ENCODE data around the gene RPS14. TPM values are rescaled to one million over a fixed set of nuclear protein-coding genes. Genes with fewer than 3 reads are reported as not detected.

Gene RPS14
- total RNA-seq, 1 experiment from 2014 or later = 3,040 TPM

- no peak overlapping the region for H3K9ac ChIP-seq (ENCODE audit: low read length)
- H3K36me3 ChIP-seq (ENCODE audit: insufficient read depth, low read length) = no peaks in the 10 kb centered on the region
- no peaks in the 10 kb centered on the region for H3K79me2 ChIP-seq (ENCODE audit: low read length)
- no peak overlapping the region for H3K4me2 ChIP-seq (ENCODE audit: low read depth, low read length, poor library complexity, severe bottlenecking)
- H3K27ac ChIP-seq (ENCODE audit: low read length) = no peak overlapping the region
- no peak overlapping the region for H3K4me3 ChIP-seq (ENCODE audit: low read length)
- H3K9me2 ChIP-seq (replicated peaks; ENCODE audit: insufficient read depth, low read length) = no peaks in the 10 kb centered on the region
- H2AFZ ChIP-seq (ENCODE audit: low read length) = no peak overlapping the region
- no peaks in the 10 kb centered on the region for H3K27me3 ChIP-seq (ENCODE audit: low read length)
- peaks cover 53% of the 10 kb centered on the region for H3K4me1 ChIP-seq (ENCODE audit: low read length)
- DNase-seq = no peak
- 0 out of 2 replicates have a peak, but pooled peaks cover 3% of the 10 kb centered on the region for H4K20me1 ChIP-seq (ENCODE audit: insufficient read depth, low read depth, low read length)
- H3K9me3 ChIP-seq (ENCODE audit: low read length) = no peaks in the 10 kb centered on the region
Observed at GRCh38 chr5:150491876-150492275, 42.3 kb upstream of the RPS14 start.

DNA sequence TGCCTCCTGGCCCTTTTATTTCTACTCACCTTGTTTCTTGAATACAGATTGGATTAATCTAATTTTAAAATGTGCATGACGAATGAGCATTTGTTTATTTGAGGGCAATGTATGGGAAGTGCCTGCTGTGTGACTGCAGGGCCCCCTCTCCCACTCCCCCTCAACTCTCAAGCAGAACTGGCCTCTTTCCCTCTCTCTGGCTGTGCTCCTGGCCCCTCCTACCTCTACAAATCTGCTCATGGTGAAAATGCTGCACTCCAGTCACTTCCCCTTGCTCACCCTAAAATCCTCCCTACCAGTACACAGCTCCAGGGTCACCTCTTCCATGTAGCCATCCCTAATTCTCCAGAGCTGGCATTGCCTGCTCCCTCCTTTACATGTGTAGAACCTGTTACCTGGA, 41.2 kb upstream of the RPS14 start:
- Histone ChIP-seq H3K4me3 (ENCODE audit: low read length) (no peak overlapping the region), H4K20me1 (ENCODE audit: insufficient read depth, low read depth, low read length) (0 out of 2 replicates have a peak, but pooled peaks cover under 1% of the 10 kb centered on the region), H3K9ac (ENCODE audit: low read length) (peak overlapping the region; percentile 48; the same call in 1 of the 2 replicates), H3K79me2 (ENCODE audit: low read length) (no peaks in the 10 kb centered on the region), H3K4me2 (ENCODE audit: low read depth, low read length, poor library complexity, severe bottlenecking) (peak overlapping the region; percentile 67), H3K9me2 (replicated peaks; ENCODE audit: insufficient read depth, low read length) (no peaks in the 10 kb centered on the region), H3K36me3 (ENCODE audit: insufficient read depth, low read length) (no peaks in the 10 kb centered on the region), H3K9me3 (ENCODE audit: low read length) (no peaks in the 10 kb centered on the region), H3K4me1 (ENCODE audit: low read length) (peaks cover 58% of the 10 kb centered on the region), H3K27ac (ENCODE audit: low read length) (no peak overlapping the region), H3K27me3 (ENCODE audit: low read length) (no peaks in the 10 kb centered on the region), H2AFZ (ENCODE audit: low read length) (no peak overlapping the region)
- no peak for DNase-seq

GRCh38 chr5:150490296-150490669, 40.7 kb upstream of the RPS14 start:
- Histone ChIP-seq H3K79me2 (ENCODE audit: low read length) (no peaks in the 10 kb centered on the region), H3K9ac (ENCODE audit: low read length) (peak overlapping the region; percentile 48), H3K27ac (ENCODE audit: low read length) (peak overlapping the region; percentile 81), H3K4me2 (ENCODE audit: low read depth, low read length, poor library complexity, severe bottlenecking) (peak overlapping the region; percentile 67), H4K20me1 (ENCODE audit: insufficient read depth, low read depth, low read length) (no peaks in the 10 kb centered on the region), H2AFZ (ENCODE audit: low read length) (no peak overlapping the region), H3K4me3 (ENCODE audit: low read length) (peak overlapping the region; percentile 25; the same call in 1 of the 2 replicates), H3K36me3 (ENCODE audit: insufficient read depth, low read length) (no peaks in the 10 kb centered on the region), H3K27me3 (ENCODE audit: low read length) (no peaks in the 10 kb centered on the region), H3K9me3 (ENCODE audit: low read length) (no peaks in the 10 kb centered on the region), H3K9me2 (replicated peaks; ENCODE audit: insufficient read depth, low read length) (no peaks in the 10 kb centered on the region), H3K4me1 (ENCODE audit: low read length) (peaks cover 59% of the 10 kb centered on the region)
- DNase-seq = no peak

DNA sequence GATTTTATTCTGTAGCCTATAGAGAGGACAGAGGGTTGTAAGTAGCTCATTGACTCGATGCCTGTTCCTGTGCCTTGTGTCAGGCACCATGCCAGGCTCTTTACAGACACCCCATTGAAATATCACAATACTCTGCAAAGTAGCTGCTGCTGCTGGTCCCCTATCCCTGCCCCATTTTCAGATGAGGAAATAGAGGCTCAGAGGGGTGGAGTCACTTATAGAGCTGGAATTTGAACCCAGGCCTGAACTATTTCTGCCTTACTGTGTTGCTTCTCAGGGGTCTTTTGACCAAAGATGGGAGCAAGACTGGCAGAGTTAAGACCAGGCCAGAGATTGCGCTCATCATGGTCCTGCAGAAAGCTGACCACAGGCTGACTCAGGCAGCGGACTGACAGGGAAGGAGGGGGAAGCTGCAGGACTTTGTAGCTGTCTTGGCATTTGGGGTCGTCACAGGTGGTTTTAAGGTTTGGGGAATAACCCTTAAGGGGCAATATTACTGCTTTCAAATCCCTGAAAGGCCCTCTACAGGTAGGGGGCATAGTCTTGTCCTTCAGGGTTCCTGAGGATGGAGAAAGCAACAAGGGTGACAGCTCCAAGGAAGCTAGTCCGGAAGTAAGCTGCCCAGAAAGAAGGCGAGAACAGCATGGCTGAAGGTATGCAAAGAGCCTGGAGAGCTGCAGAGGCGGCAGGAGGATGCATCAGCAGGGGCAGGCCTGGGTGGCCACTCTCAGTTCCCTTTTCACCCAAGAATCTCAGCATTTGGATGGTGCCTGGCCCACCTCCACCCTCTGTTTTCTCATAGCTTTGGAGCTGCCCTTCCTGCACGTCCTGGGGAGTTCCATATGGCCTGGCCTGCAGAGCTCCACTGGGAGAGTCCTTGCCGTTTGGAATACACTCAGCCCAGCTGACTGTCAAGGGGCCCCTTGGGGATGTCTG, 40.1 kb upstream of the RPS14 start:
- Histone ChIP-seq H3K4me3 (ENCODE audit: low read length) (peak overlapping the region; percentile 27; the same call in 1 of the 2 replicates), H3K79me2 (ENCODE audit: low read length) (no peaks in the 10 kb centered on the region), H3K9me2 (replicated peaks; ENCODE audit: insufficient read depth, low read length) (no peaks in the 10 kb centered on the region), H3K9ac (ENCODE audit: low read length) (peak overlapping the region; percentile 52), H2AFZ (ENCODE audit: low read length) (peak overlapping the region; percentile 75; the same call in 1 of the 2 replicates), H4K20me1 (ENCODE audit: insufficient read depth, low read depth, low read length) (no peaks in the 10 kb centered on the region), H3K36me3 (ENCODE audit: insufficient read depth, low read length) (no peaks in the 10 kb centered on the region), H3K4me2 (ENCODE audit: low read depth, low read length, poor library complexity, severe bottlenecking) (peak overlapping the region; percentile 67), H3K9me3 (ENCODE audit: low read length) (no peaks in the 10 kb centered on the region), H3K27ac (ENCODE audit: low read length) (peak overlapping the region; percentile 81), H3K4me1 (ENCODE audit: low read length) (peaks cover 59% of the 10 kb centered on the region), H3K27me3 (ENCODE audit: low read length) (no peaks in the 10 kb centered on the region)
- peak; percentile 91 for DNase-seq

- H3K36me3 ChIP-seq (ENCODE audit: insufficient read depth, low read length) = no peaks in the 10 kb centered on the region
- H3K4me1 ChIP-seq (ENCODE audit: low read length) = peaks cover 59% of the 10 kb centered on the region
- H3K9ac ChIP-seq (ENCODE audit: low read length) = peak overlapping the region; percentile 52; the same call in 1 of the 2 replicates
- H3K4me3 ChIP-seq (ENCODE audit: low read length) = no peak overlapping the region
- no peaks in the 10 kb centered on the region for H3K9me2 ChIP-seq (replicated peaks; ENCODE audit: insufficient read depth, low read length)
- H3K27me3 ChIP-seq (ENCODE audit: low read length) = no peaks in the 10 kb centered on the region
- no peaks in the 10 kb centered on the region for H3K79me2 ChIP-seq (ENCODE audit: low read length)
- peak overlapping the region; percentile 81; the same call in 1 of the 2 replicates for H3K27ac ChIP-seq (ENCODE audit: low read length)
- H2AFZ ChIP-seq (ENCODE audit: low read length) = no peak overlapping the region
- no peaks in the 10 kb centered on the region for H3K9me3 ChIP-seq (ENCODE audit: low read length)
- peak overlapping the region; percentile 67 for H3K4me2 ChIP-seq (ENCODE audit: low read depth, low read length, poor library complexity, severe bottlenecking)
- DNase-seq = no peak
- H4K20me1 ChIP-seq (ENCODE audit: insufficient read depth, low read depth, low read length) = no peaks in the 10 kb centered on the region
Observed at GRCh38 chr5:150488519-150489359, 39.2 kb upstream of the RPS14 start.

GRCh38 chr5:150487199-150488061, 37.9 kb upstream of the RPS14 start:
- DNase-seq = peak; percentile 69
- H3K27ac ChIP-seq (ENCODE audit: low read length) = peak overlapping the region; percentile 14; the same call in 1 of the 2 replicates
- H3K4me3 ChIP-seq (ENCODE audit: low read length) = peak overlapping the region; percentile 73

DNA sequence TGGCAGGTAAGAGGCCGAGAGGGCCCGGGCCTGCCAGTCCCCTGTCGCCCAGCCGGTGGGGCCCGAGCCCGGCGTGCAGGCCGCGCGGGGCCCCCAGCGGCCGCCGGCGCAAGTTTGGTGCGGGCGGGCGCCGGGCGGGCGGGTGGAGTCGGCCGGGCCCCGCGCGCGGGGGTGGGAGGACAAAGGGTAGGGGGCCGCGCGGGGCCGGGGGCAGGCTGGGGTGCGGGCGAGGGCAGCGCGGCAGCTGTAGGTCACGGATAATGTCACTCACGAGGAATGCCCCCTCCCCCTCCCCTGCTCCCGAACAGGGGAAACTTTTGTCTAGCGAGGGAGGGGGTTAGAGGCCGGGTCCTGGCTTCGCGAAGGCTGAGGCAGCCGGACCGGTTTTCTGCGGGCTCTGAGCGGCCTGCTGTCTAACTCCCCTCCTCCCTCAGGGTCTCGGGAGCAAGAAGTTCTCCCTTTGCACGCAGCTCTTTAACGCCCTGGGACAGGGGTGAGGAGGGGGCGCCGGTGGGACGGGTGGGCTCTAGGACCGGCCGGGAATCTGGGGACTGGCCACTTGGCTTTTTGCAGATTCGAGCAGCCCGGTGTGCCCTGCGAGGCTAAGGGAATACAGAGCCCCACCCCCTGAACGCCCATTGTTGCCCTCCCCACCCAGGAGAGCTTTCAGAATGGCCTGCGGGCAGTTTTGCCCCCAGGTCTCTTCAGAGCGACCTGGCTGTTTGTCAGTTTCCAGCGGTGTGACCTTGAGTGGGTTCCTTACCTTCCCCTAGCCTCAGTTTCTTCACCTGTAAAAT, 37.1 kb upstream of the RPS14 start:
- no peaks in the 10 kb centered on the region for H3K27me3 ChIP-seq (ENCODE audit: low read length)
- peak overlapping the region; percentile 14; the same call in 1 of the 2 replicates for H3K27ac ChIP-seq (ENCODE audit: low read length)
- peak overlapping the region; percentile 73 for H3K4me3 ChIP-seq (ENCODE audit: low read length)
- no peaks in the 10 kb centered on the region for H3K9me3 ChIP-seq (ENCODE audit: low read length)
- DNase-seq = peak; percentile 79
- no peak overlapping the region; the same call in 1 of the 2 replicates for H2AFZ ChIP-seq (ENCODE audit: low read length)
- H3K79me2 ChIP-seq (ENCODE audit: low read length) = no peaks in the 10 kb centered on the region
- H4K20me1 ChIP-seq (ENCODE audit: insufficient read depth, low read depth, low read length) = no peaks in the 10 kb centered on the region
- H3K4me2 ChIP-seq (ENCODE audit: low read depth, low read length, poor library complexity, severe bottlenecking) = peak overlapping the region; percentile 82
- H3K4me1 ChIP-seq (ENCODE audit: low read length) = peaks cover 53% of the 10 kb centered on the region
- no peaks in the 10 kb centered on the region for H3K9me2 ChIP-seq (replicated peaks; ENCODE audit: insufficient read depth, low read length)
- no peaks in the 10 kb centered on the region for H3K36me3 ChIP-seq (ENCODE audit: insufficient read depth, low read length)
- peak overlapping the region; percentile 79 for H3K9ac ChIP-seq (ENCODE audit: low read length)

More at GRCh38 chr5:150487199-150488061, 37.9 kb upstream of the RPS14 start:
- peak overlapping the region; percentile 79 for H3K9ac ChIP-seq (ENCODE audit: low read length)
- H3K36me3 ChIP-seq (ENCODE audit: insufficient read depth, low read length) = no peaks in the 10 kb centered on the region
- H3K9me3 ChIP-seq (ENCODE audit: low read length) = no peaks in the 10 kb centered on the region
- H2AFZ ChIP-seq (ENCODE audit: low read length) = no peak overlapping the region
- no peaks in the 10 kb centered on the region for H3K9me2 ChIP-seq (replicated peaks; ENCODE audit: insufficient read depth, low read length)
- H3K4me1 ChIP-seq (ENCODE audit: low read length) = peaks cover 59% of the 10 kb centered on the region
- H3K4me2 ChIP-seq (ENCODE audit: low read depth, low read length, poor library complexity, severe bottlenecking) = peak overlapping the region; percentile 82
- no peaks in the 10 kb centered on the region for H4K20me1 ChIP-seq (ENCODE audit: insufficient read depth, low read depth, low read length)
- H3K79me2 ChIP-seq (ENCODE audit: low read length) = no peaks in the 10 kb centered on the region
- no peaks in the 10 kb centered on the region for H3K27me3 ChIP-seq (ENCODE audit: low read length)

Data from Karpas-422 (cell line).